DND-41 (cell line): ENCODE results near the gene ZDHHC11B.

Source experiments
- EZH2 ChIP-seq: IDR thresholded peaks from 3 replicates; pipeline ENCODE4 v1.6.1; 2012; ENCODE audit warnings: borderline replicate concordance, low read depth, mild to moderate bottlenecking, moderate library complexity, low read length, inconsistent platforms; ENCODE audit not compliant: severe bottlenecking
- TF ChIP-seq, protein P1 (sequence below): IDR thresholded peaks from 2 replicates; pipeline ENCODE4 v1.5.1; 2012; ENCODE audit warnings: borderline replicate concordance, low read length, moderate library complexity, mild to moderate bottlenecking; ENCODE audit not compliant: poor library complexity, severe bottlenecking; ENCODE audit errors: extremely low read depth

DNA sequence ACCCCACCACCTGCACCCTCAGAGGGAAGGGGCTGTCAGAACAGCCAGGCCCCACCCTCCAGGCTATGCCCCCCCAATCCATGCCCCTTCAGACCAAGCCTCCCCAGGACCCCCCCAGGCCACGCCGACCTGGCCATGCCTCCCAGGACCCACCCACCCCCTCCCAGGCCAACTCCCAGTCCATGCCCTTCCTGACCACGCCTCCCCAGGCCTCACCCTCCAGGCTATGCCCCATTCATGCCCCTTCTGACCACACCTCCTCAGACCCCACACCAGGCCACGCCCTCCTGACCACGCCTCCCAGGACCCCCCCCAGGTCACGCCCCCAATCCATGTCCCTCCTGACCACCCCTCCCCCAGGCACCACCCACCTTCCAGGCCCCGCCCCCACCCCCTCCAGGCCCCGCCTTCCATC lies 119.0 kb downstream of the ZDHHC11B start:
- TF ChIP-seq, protein P1, sequence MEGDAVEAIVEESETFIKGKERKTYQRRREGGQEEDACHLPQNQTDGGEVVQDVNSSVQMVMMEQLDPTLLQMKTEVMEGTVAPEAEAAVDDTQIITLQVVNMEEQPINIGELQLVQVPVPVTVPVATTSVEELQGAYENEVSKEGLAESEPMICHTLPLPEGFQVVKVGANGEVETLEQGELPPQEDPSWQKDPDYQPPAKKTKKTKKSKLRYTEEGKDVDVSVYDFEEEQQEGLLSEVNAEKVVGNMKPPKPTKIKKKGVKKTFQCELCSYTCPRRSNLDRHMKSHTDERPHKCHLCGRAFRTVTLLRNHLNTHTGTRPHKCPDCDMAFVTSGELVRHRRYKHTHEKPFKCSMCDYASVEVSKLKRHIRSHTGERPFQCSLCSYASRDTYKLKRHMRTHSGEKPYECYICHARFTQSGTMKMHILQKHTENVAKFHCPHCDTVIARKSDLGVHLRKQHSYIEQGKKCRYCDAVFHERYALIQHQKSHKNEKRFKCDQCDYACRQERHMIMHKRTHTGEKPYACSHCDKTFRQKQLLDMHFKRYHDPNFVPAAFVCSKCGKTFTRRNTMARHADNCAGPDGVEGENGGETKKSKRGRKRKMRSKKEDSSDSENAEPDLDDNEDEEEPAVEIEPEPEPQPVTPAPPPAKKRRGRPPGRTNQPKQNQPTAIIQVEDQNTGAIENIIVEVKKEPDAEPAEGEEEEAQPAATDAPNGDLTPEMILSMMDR, result no peak
- TF ChIP-seq EZH2, result no peak
